ENCODE measurements around the gene COLEC12.
"Not testable (repeated sequence)": the region's sequence is repeated elsewhere in the genome, so short reads cannot be mapped to it uniquely, and the experiment has no call there.

The COLEC12 gene

DNA sequence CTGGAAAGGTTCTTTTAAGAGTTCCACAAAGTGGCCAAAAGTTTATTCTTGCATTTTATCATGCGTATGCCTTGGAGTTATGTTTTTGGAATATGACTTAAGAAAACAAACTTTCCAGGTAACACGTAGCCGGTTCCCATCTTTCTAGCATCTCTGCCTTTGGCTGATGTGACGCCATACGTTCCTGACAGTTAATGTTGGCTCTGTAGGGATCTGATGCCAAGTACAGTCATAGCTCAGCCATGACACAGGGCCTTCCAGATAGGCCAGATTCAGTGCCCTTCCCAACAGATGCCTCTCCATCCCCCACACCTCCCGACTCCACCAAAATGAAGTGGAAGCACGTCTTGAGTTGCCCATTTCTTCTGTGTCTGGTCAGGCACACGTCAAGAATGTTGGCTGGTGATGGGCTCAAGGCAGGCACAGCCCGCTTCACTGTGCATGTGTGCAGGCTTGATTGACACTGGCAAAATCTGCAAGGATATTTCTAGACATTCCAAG is 181.7 kb downstream of the COLEC12 start:
- no peak for DNase-seq (ENCODE audit: low read depth)

DNA sequence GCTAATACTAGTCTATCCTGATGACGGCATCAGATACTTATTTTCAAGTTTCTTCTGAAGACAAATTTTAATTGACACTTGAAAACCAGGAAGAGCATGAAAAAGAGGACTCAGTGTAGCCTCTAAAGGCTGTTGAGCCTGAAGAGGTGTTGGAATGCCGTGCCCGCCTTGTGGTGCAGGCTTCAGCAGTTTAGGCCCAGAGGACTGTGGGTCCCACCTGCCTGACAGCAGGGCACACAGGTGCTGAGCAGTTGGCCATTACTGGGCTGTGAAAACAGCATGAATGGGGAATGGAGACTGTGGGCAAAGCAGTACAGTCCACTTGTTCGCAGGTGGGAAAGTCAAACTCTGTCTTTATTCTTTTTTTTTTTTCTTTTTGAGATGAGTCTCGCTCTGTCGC is 182.9 kb downstream of the COLEC12 start:
- DNase-seq (ENCODE audit: low read depth): no peak

DNA sequence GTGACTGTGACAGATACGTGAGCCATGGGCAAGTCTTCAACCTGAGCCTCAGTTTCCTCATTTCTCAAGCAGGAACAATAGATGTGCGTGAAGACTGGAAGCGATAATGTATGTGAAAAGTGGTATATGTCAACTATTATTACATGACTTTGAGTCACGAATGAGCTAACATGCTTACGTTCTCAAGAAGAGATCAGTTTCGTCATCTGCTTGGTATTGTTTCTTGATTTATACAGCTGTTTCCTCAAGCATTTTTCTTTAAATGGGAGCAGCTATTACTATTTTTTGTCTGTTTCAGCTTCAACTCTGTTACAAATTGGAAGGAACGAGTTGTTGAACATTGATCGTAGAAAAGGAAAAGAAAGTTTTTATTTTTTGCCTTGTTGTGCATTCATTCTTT is 184.1 kb downstream of the COLEC12 start:
- DNase-seq (ENCODE audit: low read depth): no peak

DNA sequence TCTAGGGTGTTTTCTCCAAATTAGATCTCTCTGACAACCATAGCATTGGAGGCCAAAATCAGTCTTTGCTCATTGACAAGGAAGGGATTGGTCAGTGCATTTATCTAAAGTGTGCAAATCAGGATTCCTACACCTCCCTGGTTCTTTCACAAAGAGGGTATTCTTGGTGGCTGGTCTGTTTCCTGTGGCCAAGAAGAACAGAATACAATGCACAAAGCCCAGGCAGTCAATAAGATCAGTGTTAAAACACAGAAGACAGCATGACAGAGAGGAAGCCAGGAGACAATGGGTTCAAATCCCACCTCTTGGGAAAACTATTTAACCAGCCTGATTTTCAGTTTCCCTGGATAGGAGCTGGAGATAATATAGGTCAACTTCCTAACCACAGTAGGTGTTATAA is 186.6 kb downstream of the COLEC12 start:
- no peak for DNase-seq (ENCODE audit: low read depth)

DNA sequence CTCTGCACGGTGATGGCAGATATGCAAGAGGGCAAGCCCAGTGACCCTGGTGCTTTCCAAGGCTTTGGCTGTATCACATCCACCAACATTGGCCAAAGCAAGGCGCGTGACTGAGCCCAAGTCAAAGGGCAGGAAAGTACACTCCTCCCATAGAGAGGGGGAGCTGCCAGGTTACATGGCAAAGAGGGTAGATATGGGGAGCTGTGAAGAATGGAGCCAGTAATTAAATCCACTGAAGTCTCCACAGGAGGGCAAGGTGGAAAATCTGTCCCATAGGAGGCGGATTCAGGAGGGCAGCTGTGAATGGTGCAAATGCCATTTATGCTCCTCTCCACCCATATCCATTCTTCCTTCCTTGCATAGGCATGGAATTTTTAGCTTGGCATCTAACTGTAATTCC is 188.1 kb downstream of the COLEC12 start:
- no peak for DNase-seq (ENCODE audit: low read depth)

DNA sequence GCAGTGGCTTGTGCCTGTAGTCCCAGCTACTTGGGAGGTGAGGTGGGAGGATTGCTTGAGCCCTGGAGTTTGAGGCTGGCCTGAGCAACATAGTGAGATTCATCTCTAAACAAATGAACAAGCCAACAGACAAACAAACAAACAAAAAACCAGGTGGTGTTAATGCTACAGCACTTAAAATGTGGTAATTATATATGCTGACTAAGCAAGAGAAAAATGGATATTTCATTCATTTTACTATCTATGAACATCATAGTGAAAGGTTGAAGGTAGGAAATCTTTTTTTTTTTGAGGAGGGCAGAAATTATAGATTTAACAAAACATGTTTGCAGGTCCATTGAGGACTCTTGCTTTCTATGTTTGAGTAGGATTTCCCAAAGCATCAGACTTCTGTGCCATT is 190.5 kb downstream of the COLEC12 start:
- no peak for DNase-seq (ENCODE audit: low read depth)

DNA sequence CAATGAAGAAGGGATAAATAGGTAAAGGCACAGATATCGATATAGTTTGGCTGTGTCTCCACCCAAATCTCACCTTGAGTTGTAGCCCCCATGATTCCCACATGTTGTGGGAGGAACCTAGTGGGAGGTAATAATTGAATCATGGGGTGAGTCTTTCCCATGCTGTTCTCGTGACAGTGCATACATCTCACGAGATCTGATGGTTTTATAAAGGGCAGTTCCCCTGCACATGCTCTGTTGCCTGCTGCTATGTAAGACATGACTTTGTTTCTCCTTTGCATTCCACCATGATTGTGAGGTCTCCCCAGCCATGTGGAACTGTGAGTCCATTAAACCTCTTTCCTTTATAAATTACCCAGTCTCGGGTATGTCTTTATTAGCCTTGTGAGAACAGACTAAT is 192.4 kb downstream of the COLEC12 start:
- DNase-seq (ENCODE audit: low read depth): not testable (repeated sequence)

DNA sequence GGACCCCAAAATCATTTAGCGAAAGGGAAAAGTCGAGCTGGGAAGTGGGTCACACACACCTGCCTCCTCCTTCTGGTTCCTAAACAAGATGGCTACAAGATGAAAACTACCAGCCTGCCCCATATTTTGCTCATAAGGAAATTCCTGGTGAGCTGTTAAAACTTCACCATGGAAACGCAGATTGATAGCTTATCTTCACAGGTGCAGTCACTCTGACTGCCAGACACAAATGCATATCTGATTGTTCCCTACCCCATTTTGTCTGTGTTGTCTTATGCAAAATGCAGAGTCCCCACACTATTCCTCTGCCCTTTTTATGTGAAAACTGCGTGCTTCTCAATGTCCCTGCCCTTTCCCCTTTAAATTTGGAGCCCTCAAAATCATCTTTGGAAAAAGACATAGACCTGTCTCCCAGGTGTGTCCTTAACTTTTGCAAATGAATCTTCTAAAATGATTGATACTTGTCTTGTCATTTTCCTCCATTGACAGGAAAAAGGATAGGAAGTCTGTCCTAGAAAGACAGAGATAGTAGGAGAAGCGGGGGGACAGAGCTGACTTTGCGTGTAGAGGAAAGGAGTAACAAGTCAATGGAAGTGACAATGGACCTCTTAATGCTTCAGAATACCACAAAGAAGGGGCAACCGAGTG is 193.8 kb downstream of the COLEC12 start:
- no peak for DNase-seq (ENCODE audit: low read depth)

DNA sequence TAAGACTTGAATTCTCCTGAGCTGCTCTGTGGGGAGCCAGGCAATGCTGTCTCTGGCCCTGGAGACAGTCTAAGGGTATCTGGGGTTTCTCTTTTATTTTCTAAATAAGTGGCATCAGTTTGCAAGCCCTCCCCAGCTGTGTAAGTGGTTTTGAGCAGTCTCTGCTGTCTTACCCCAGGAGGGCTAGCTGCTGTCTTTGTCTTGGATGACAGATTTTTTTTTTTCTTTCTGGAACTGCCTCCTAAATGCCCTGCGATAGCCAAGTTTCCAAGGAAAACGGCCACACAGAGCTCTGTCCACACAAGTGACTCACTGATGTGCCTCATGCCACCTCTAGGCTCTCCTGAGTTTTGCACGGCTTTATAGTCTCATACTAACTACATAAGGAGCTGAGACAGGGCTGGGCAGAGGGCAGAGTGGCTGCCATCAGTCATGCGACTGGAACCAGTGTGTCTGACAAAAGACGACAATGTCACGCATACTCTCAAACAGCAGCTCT is 195.4 kb downstream of the COLEC12 start:
- no peak for DNase-seq (ENCODE audit: low read depth)

DNA sequence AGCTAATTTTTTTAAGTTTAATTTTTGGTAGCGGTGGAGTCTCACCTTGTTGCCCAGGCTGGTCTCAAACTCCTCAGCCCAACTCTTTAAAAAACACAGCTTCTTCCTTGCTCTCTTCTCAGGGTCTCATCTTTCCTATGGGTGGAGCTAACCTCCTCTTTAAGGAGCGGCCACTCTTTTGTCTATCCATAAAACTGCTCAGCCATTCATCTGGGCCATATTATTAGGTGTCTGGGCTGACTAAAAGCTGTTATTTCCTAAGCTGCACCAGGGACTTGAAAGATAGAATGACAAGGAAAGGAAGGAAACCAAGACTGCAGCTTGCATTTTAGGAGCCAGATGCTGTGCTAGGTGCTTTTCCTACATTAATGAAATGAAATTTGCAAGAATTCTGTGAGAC is 196.9 kb downstream of the COLEC12 start:
- no peak for DNase-seq (ENCODE audit: low read depth)

DNA sequence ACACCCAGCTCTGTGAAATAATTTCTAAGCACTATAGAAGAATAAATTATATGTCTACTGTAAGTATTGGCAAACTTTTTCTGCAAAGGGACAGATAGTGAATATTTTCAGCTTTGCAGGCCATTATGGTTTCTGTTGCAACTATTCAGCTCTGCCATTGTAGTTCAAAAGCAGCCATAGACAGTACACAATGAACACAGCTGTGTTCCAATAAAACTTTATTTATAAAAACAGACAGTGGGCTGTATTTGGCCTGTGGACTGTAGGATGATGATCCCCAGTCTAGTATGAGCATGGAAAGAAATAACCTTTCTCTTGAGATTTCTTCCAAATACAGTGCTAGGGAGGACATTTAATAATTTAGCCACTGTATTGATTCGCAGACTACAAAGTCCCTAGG is 197.5 kb downstream of the COLEC12 start:
- DNase-seq (ENCODE audit: low read depth): no peak

DNA sequence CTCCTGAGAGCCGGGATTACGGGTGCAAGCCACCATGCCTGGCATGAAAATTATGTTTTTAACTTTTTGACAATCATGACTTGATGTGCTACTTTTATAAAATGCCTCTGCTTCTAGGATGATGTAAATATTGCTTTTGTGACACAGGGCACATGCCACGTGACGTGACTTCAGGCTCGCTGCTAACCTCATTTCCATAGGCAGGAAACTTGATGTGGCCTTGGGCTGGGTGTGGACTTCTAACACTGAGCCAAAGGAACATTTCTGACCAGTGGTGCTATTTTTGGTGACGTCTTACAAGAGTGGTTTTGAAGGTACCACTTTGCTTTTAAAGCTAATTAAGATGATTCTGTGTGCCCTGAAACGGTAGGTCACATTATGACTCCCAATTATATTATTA is 198.4 kb downstream of the COLEC12 start:
- no peak for DNase-seq (ENCODE audit: low read depth)

DNA sequence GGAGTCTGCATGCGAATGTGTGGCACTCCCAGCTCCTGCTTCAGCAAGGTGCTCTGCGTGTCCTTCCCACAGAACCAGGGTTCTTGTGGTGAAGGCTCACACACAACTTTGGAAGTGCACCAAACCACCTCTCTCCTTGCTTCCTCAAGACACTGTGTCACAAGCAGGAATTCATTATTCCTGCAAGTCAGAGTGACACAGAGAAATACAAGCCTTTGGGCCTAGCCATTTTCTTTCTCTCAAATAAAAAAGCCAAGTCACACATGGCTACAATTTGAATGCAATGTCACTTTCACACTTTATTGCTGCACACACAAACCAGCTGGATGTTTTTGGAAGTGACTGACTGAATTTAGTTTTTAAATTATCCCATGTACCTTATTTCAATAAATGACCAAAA is 202.6 kb downstream of the COLEC12 start:
- DNase-seq (ENCODE audit: low read depth): no peak

DNA sequence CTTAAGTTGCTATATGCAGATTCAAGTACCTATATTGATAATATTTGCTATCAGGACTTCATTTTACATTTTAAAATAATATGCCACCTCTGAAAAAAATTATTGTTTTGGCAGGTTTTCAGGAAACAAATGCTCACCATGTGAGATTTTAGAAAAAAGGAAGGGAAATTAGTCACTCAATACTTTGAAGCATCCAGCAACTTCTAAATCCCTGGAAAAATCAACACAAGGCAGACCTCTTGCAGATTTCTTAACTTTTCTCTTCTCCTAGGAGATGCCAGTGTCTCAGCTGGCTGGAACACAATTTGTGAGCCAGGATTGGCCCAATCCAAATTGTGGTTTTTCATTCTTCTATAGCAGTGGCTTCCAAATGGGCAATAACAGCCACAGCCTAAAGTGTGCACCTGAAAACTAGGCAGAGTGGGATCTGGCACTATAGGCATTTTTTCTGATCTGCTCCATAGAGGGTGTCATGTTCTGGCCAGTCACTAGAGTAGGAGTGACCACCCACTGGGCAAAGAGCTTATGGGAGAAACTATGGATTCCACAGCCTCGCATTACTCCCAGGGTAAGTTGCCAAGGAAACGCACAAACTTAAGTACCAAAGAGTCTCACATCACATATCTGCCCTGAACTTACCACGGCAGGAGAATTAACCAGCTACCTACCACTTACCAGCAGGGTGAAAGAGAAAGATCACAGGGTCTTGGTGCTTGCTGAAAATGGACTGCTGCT is 204.6 kb downstream of the COLEC12 start:
- peak; percentile 28 for DNase-seq (ENCODE audit: low read depth)

DNA sequence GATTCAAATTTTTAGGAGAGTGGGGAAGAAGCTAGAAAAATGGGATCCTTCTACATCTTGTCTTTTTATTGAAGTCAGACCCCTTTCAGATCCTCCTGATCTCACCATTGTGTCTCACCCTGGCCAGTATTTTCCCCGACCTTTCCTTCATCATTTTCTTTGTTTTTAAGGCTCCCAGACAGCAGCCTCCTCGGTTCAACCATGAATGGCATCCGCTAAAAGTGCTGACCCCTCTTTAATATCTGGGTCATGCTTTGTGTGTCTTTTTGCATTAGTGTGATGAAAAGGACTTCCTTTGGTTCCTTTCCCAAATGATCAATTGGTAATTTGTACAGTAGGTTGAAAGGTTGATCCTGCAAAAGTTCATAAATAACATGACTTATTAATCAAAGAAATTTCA is 205.9 kb downstream of the COLEC12 start:
- DNase-seq (ENCODE audit: low read depth): no peak

DNA sequence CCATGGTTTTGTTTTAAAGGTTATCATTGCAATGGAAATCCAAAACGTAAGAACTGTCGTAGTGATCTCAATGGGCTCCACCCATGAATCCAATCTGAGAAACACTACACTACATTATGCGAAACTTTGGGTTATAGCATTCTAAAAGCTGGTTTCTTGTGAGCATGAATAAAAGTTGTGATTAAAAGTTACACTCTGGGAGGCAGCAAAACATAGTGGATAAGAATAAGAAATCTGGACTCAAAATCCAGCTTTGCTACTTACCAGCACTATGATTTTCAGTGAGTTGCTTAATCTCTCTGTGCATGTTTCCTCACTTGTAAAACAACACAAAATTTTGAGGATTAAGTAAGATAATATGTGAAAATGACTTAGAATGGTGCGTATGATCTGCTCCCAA is 207.0 kb downstream of the COLEC12 start:
- DNase-seq (ENCODE audit: low read depth): no peak

DNA sequence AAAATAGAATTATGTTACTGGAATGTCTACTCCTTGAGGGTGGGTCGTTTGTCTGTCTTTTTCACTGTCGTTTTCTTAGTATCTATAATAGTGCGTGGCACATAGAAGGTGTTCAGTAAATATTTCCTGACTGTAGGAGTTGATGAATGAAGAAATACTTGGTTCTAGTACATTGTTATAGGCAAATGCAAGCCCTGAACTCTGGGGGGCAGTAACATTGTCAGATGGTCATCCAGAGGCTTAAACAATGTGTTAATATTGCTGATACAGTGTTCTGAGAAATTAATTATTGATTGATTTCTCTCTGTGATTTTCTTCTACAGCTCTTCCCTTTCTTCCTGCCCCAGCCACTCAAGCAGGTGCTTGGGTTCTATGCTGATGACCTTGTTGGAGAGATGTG is 208.2 kb downstream of the COLEC12 start:
- DNase-seq (ENCODE audit: low read depth): no peak

DNA sequence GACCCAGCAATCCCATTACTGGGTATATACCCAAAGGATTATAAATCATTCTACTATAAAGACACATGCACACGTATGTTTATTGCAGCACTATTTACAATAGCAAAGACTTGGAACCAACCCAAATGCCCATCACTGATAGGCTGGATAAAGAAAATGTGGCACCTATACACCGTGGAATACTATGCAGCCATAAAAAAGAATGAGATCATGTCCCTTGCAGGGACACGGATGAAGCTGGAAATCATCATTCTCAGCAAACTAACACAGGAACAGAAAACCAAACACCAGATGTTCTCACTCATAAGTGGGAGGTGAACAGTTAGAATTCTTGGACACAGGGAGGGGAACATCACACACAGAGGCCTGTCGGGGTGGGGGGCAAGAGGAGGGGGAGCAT is 210.5 kb downstream of the COLEC12 start:
- not testable (repeated sequence) for DNase-seq (ENCODE audit: low read depth)

DNA sequence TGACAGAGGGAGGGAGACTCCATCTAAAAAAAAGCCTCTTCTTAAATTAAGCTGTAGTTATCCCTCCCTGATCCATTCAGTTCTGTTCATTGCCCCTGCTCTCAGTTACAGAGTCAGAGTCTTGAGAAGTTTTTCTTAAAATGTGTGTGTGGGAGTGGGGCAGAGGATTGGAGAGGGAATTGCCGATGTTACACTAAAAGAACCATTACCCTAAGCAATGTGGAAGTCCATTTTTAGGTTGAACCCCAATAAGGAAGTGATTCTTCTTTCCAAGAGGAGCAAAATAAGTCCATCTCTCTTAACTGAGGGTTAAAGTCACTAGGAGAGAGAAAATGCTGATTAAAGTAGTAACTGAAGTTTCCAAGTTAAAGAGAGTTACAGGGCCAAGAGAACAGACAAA is 211.5 kb downstream of the COLEC12 start:
- no peak for DNase-seq (ENCODE audit: low read depth)

DNA sequence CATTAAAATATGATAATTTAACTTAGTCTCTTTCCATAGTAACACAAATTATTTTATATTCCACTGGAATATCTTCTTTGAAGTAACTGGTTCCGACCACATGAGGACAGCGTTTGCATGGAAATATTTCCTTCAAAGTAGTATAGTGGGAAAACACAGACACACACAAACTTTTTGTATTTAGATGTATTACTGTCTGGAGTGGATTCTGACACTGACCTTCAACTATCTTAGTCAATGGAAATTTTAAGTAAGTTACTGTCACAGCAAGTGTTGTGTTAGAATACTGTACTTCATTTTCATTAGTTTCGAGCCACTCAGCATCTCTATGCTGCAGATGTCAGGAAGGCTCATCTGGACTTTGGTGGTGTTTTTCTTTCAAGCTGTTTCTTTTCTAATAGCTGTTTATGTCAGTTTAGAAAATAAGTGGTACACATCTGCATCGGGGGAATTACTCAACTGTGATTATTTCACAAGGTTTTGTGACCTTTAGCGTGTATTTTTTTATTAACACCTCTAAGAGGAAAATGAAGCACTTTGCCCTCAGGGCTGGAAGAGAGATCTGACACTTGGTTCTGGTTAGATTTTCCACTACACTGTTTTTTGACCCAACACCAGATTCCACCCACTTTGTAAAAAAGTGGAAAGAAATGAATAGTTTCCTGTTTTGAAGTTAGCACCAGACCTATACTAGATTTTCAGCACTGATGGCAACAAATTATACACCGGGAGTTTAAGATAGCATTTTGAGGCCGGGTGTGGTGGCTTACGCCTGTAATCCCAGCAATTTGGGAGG is 213.8 kb downstream of the COLEC12 start:
- no peak for DNase-seq (ENCODE audit: low read depth)

DNA sequence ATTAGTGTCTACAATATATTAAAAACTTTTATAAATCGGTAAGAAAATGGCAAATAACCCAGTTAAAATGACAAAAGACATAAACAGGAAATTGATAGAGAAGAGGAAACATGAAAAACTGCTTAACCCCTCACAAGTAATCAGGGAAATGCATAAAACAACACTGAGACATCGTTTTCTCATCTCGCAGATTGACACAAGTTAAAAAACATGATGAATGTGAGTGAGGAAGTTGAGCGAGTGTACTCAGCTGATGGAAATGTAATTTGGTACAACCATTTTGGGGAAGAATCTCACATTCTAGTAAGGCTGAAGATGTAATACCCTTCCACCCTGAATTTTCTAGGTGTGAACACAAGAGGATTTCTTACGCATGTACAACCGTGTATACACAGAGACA is 214.7 kb downstream of the COLEC12 start:
- no peak for DNase-seq (ENCODE audit: low read depth)

DNA sequence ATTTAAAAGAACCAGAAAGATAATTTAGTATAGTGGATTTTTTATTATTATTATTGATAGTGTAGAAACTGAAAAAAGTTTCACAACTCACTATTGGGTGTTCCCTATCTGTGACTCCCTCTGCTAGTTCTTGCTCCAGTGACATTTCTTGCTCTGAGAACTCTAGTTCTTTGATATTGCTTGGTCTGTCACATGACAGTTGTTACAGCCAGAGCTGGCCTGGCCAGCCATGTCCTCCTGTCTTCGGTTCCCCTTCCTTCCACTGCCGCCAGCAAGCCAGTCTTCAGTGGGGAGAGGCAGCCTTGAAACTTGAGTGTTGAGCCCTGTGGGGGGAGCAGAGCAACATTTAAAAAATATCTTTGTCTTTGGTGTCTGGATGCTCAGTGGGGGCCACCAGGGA is 225.0 kb downstream of the COLEC12 start:
- DNase-seq (ENCODE audit: low read depth): no peak

DNA sequence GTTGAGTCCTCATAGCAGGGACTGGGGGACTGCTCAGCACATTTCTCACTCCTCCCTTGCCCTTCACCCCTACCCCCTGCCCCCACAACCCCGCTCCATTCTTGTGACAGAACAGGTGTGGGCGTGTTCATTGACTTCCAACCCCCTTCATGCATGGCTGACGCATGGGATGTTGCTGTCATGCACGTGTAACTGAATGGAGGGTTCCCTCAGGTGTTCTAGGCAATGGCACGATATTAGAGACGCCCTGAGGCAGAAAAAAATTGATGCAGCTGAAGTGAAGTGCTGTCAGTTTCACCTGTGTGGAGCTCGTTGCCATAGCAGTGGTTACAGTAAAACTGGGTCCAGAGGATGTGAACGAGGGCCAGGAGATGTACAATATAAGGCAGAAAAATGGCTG is 226.2 kb downstream of the COLEC12 start:
- DNase-seq (ENCODE audit: low read depth): no peak
